IMR-90 (cell line): ENCODE data around the gene MAT1A. TPM values are rescaled to one million over a fixed set of nuclear protein-coding genes. Genes with fewer than 3 reads are reported as not detected.

Experiments
- ATAC-seq: fragments of 200-7000 bp; cut with Tn5 transposase; 2 replicates; pipeline ENCODE4 v1.9.1; 2020; ENCODE audit warnings: low read depth, mild to moderate bottlenecking, moderate library complexity
- BruUV-seq: library from RNA; stranded (reverse); fragments of 400-500 nt; replicated peaks from 2 replicates; lab custom pipeline; 2021; lab: Mats Ljungman, UMichigan
- CTCF ChIA-PET: fragments of 300-600 bp; formaldehyde crosslinking; extraction: SDS; loops from one replicate; lab custom pipeline; 2021; ENCODE audit warnings: antibody characterized with exemption; lab: Yijun Ruan, JAX
- POLR2A ChIA-PET: fragments of 300-600 bp; sonication (Branson Sonifier 250); formaldehyde crosslinking; loops from one replicate; lab custom pipeline; 2022; ENCODE audit warnings: antibody characterized with exemption; ENCODE audit not compliant: unreplicated experiment; lab: Charles Lee
- DNase-seq: peaks from one replicate; pipeline ENCODE4 v3.0.0; 2013
- H2AFZ ChIP-seq: replicated peaks from 2 replicates; pipeline ENCODE3; 2013; ENCODE audit warnings: low read length, mild to moderate bottlenecking; ENCODE audit not compliant: poor library complexity
- H2AK5ac ChIP-seq: 2 replicates; pipeline ENCODE4 v1.6.1; 2013; ENCODE audit warnings: low read depth, low read length, inconsistent platforms
- H2AK9ac ChIP-seq: replicated peaks from 2 replicates; pipeline ENCODE3; 2013; ENCODE audit warnings: mild to moderate bottlenecking, low read depth, low read length, moderate library complexity; ENCODE audit not compliant: poor library complexity
- H2BK120ac ChIP-seq: 2 replicates; pipeline ENCODE4 v1.6.1; 2013; ENCODE audit warnings: low read depth, low read length, inconsistent platforms
- H2BK15ac ChIP-seq: 3 replicates; pipeline ENCODE4 v1.6.1; 2013; ENCODE audit warnings: low read depth, low read length, inconsistent platforms
- H2BK20ac ChIP-seq: 2 replicates; pipeline ENCODE4 v1.6.1; 2013; ENCODE audit warnings: low read depth, mild to moderate bottlenecking, inconsistent platforms, low read length, moderate library complexity
- H2BK5ac ChIP-seq: 2 replicates; pipeline ENCODE4 v1.6.1; 2013; ENCODE audit warnings: mild to moderate bottlenecking, low read depth, low read length, inconsistent platforms; ENCODE audit not compliant: poor library complexity, severe bottlenecking
- H3K14ac ChIP-seq: replicated peaks from 2 replicates; pipeline ENCODE4 v1.6.1; 2013; ENCODE audit warnings: low read depth, low read length, inconsistent platforms
- H3K18ac ChIP-seq: 2 replicates; pipeline ENCODE4 v1.6.1; 2013; ENCODE audit warnings: low read depth, low read length, control low read depth
- H3K23ac ChIP-seq: 2 replicates; pipeline ENCODE4 v1.6.1; 2013; ENCODE audit warnings: low read depth, low read length, inconsistent platforms
- H3K27ac ChIP-seq: 2 replicates; pipeline ENCODE4 v1.5.1; 2013; ENCODE audit warnings: mild to moderate bottlenecking, control low read depth, low read length; ENCODE audit not compliant: insufficient read depth
- H3K27me3 ChIP-seq: 2 replicates; pipeline ENCODE4 v1.6.1; 2013; ENCODE audit warnings: low read length; ENCODE audit not compliant: control insufficient read depth, insufficient read depth
- H3K36me3 ChIP-seq: 2 replicates; pipeline ENCODE4 v1.6.1; 2013; ENCODE audit warnings: low read length, mixed read lengths; ENCODE audit not compliant: control insufficient read depth, insufficient read depth
- H3K4ac ChIP-seq: 2 replicates; pipeline ENCODE4 v1.6.1; 2013; ENCODE audit warnings: low read depth, low read length, inconsistent platforms
- H3K4me1 ChIP-seq: 2 replicates; pipeline ENCODE4 v1.6.1; 2013; ENCODE audit warnings: low read length, mixed read lengths; ENCODE audit not compliant: control insufficient read depth, insufficient read depth
- H3K4me2 ChIP-seq: 2 replicates; pipeline ENCODE4 v1.6.1; 2013; ENCODE audit warnings: low read depth, mild to moderate bottlenecking, control low read depth, low read length, moderate library complexity
- H3K4me3 ChIP-seq: 2 replicates; pipeline ENCODE4 v1.5.1; 2013; ENCODE audit warnings: low read depth, mild to moderate bottlenecking, control low read depth, low read length, moderate library complexity; ENCODE audit not compliant: insufficient read depth
- H3K56ac ChIP-seq: 2 replicates; pipeline ENCODE4 v1.6.1; 2013; ENCODE audit warnings: low read length, inconsistent platforms; ENCODE audit not compliant: insufficient read depth; ENCODE audit errors: extremely low read depth
- H3K79me1 ChIP-seq, 2 experiments: 2 replicates each; pipeline ENCODE4 v1.6.1; 2013; ENCODE audit warnings: low read length in 2 of 2, inconsistent platforms in 1 of 2, low read depth in 1 of 2
- H3K9ac ChIP-seq: 2 replicates; pipeline ENCODE4 v1.6.1; 2013; ENCODE audit warnings: low read depth, low read length, control low read depth
- H3K9me1 ChIP-seq: 2 replicates; pipeline ENCODE4 v1.6.1; 2013; ENCODE audit warnings: low read length, inconsistent platforms; ENCODE audit not compliant: insufficient read depth
- H3K9me3 ChIP-seq: 2 replicates; pipeline ENCODE4 v1.6.1; 2013; ENCODE audit warnings: low read length; ENCODE audit not compliant: control insufficient read depth, insufficient read depth
- H4K20me1 ChIP-seq: 2 replicates; pipeline ENCODE4 v1.6.1; 2013; ENCODE audit warnings: low read length, inconsistent platforms; ENCODE audit not compliant: insufficient read depth
- H4K5ac ChIP-seq: 2 replicates; pipeline ENCODE4 v1.6.1; 2013; ENCODE audit warnings: mild to moderate bottlenecking, low read depth, low read length, control low read depth
- H4K8ac ChIP-seq, 2 experiments: 2 replicates each; pipeline ENCODE4 v1.6.1; 2013; ENCODE audit warnings: low read depth in 2 of 2, low read length in 2 of 2, control low read depth in 1 of 2, inconsistent platforms in 1 of 2
- H4K91ac ChIP-seq: 2 replicates; pipeline ENCODE4 v1.6.1; 2013; ENCODE audit warnings: low read depth, low read length, inconsistent platforms; ENCODE audit not compliant: insufficient read depth
- BHLHE40 ChIP-seq: fragments of 150-350 bp; IDR thresholded peaks from 2 replicates; pipeline ENCODE4 v1.6.1; 2016; ENCODE audit warnings: mild to moderate bottlenecking, low read depth, low read length
- CEBPB ChIP-seq: IDR thresholded peaks from 2 replicates; pipeline ENCODE4 v1.6.1; 2012; ENCODE audit warnings: low read depth, low read length, improper control_type of control experiment
- CHD1 ChIP-seq: IDR thresholded peaks from 2 replicates; pipeline ENCODE4 v1.6.1; 2012; ENCODE audit warnings: low read depth, low read length, improper control_type of control experiment
- CTCF ChIP-seq: conservative IDR thresholded peaks from 2 replicates; pipeline ENCODE4 v1.5.1; 2012; ENCODE audit warnings: mild to moderate bottlenecking, low read depth, low read length, improper control_type of control experiment
- ELK1 ChIP-seq: fragments of 150-350 bp; IDR thresholded peaks from 2 replicates; pipeline ENCODE4 v1.6.1; 2016; ENCODE audit warnings: low read depth, mild to moderate bottlenecking, low read length, moderate library complexity, borderline replicate concordance
- FOS ChIP-seq: fragments of 150-350 bp; IDR thresholded peaks from 2 replicates; pipeline ENCODE4 v1.6.1; 2016; ENCODE audit warnings: low read depth, low read length
- MAFK ChIP-seq: IDR thresholded peaks from 2 replicates; pipeline ENCODE4 v1.6.1; 2012; ENCODE audit warnings: low read depth, low read length, improper control_type of control experiment
- MAZ ChIP-seq: IDR thresholded peaks from 2 replicates; pipeline ENCODE4 v1.6.1; 2012; ENCODE audit warnings: low read depth, mild to moderate bottlenecking, low read length, improper control_type of control experiment, moderate library complexity, borderline replicate concordance
- MXI1 ChIP-seq: IDR thresholded peaks from 2 replicates; pipeline ENCODE4 v1.6.1; 2012; ENCODE audit warnings: low read depth, mild to moderate bottlenecking, low read length, moderate library complexity, borderline replicate concordance
- NFE2L2 ChIP-seq: fragments of 150-350 bp; IDR thresholded peaks from 2 replicates; pipeline ENCODE4 v1.6.1; 2016; ENCODE audit warnings: low read depth, mild to moderate bottlenecking, low read length
- POLR2A ChIP-seq: IDR thresholded peaks from 2 replicates; pipeline ENCODE4 v1.6.1; 2012; ENCODE audit warnings: mild to moderate bottlenecking, low read depth, low read length
- RCOR1 ChIP-seq: IDR thresholded peaks from 2 replicates; pipeline ENCODE4 v1.6.1; 2012; ENCODE audit warnings: mild to moderate bottlenecking, low read length, improper control_type of control experiment; ENCODE audit not compliant: insufficient replicate concordance
- RFX5 ChIP-seq: IDR thresholded peaks from 2 replicates; pipeline ENCODE4 v1.8.0; 2012; ENCODE audit warnings: low read depth, mild to moderate bottlenecking, low read length, moderate library complexity
- SMC3 ChIP-seq: fragments of 150-350 bp; IDR thresholded peaks from 2 replicates; pipeline ENCODE4 v1.6.1; 2016; ENCODE audit warnings: low read depth, mild to moderate bottlenecking, antibody characterized with exemption, low read length, moderate library complexity
- USF2 ChIP-seq: fragments of 150-350 bp; IDR thresholded peaks from 2 replicates; pipeline ENCODE4 v1.6.1; 2017; ENCODE audit warnings: mild to moderate bottlenecking, antibody characterized with exemption, low read length, low read depth
- WGBS, 2 experiments: methylation state at CpG; one replicate each; pipeline versions ENCODE4 v1.1.5 to v1.1.7; 2013; ENCODE audit warnings: missing lambda C conversion rate in 2 of 2; ENCODE audit not compliant: insufficient read length in 1 of 2; ENCODE audit errors: extremely low coverage in 2 of 2; 5-methylcytosine and 5-hydroxymethylcytosine counted together
- dilution Hi-C: fragments of 300-500 bp; cut with HindIII; formaldehyde crosslinking; loops from one replicate; pipeline ENCODE4 v1.14.3; 2018; ENCODE audit warnings: low sequenced_read_pairs; ENCODE audit not compliant: unreplicated experiment
- in situ Hi-C: fragments of 300-500 bp; cut with MboI; formaldehyde crosslinking; loops from 3 replicates; pipeline ENCODE4 v1.14.3; 2019; ENCODE audit warnings: low sequenced_read_pairs, inconsistent platforms, mixed read lengths
- intact Hi-C: fragments of 100-400 bp; cut with micrococcal nuclease; formaldehyde crosslinking; loops from 2 replicates; pipeline ENCODE4 v1.10.0; 2022
- polyA plus RNA-seq, 3 experiments: library from polyadenylated mRNA; depleted of rRNA; stranded (reverse); fragments of >200 nt; gene quantifications; 2 replicates each; pipeline ENCODE4 v1.2.3, GENCODE V29; 2012; ENCODE audit warnings: low replicate concordance in 1 of 3
- total RNA-seq: library from RNA; depleted of rRNA; stranded (reverse); fragments of >200 nt; gene quantifications from 2 replicates; pipeline ENCODE4 v1.2.3, GENCODE V29; 2012

The MAT1A gene
- total and polyA plus RNA-seq, 2 of the 4 experiments (the other 2 are of a cell fraction), result not detected

- CTCF ChIA-PET, result interaction anchor here (0.6 kb wide), 1 partner anchor 111 kb away, joined by 3 read pairs; no protein-coding TSS in a partner anchor
- H2AK5ac ChIP-seq, result no peak overlapping the region
- TF ChIP-seq ELK1 (no peak), CHD1 (no peak), POLR2A (no peak), BHLHE40 (no peak), MAZ (no peak), FOS (no peak), CTCF (no peak), USF2 (no peak), CEBPB (no peak), NFE2L2 (no peak), RFX5 (no peak), SMC3 (no peak), MAFK (no peak), RCOR1 (no peak), MXI1 (no peak)
Measured at GRCh38 chr10:80265740-80266512, 23.5 kb downstream of the MAT1A start.

More at GRCh38 chr10:80265740-80266512, 23.5 kb downstream of the MAT1A start:
- Histone ChIP-seq H3K27me3 (peaks cover 19% of the 10 kb centered on the region), H4K91ac (no peak overlapping the region), H2AFZ (peak overlapping the region; percentile 28), H3K9me3 (no peaks in the 10 kb centered on the region), H3K9ac (no peak overlapping the region), H3K18ac (no peak overlapping the region), H3K56ac (no peak overlapping the region), H3K4me2 (no peak overlapping the region), H2BK120ac (no peak overlapping the region), H3K14ac (no peak overlapping the region), H3K36me3 (no peaks in the 10 kb centered on the region), H3K23ac (no peak overlapping the region), H3K27ac (no peak overlapping the region), H2BK5ac (no peak overlapping the region), H3K4me3 (no peak overlapping the region), H3K79me1 (no peaks in the 10 kb centered on the region), H3K9me1 (no peaks in the 10 kb centered on the region), H4K8ac (no peak overlapping the region), H3K4me1 (no peaks in the 10 kb centered on the region), H4K20me1 (no peaks in the 10 kb centered on the region), H2AK9ac (no peak overlapping the region), H4K5ac (no peak overlapping the region), H2BK15ac (no peak overlapping the region), H2BK20ac (no peak overlapping the region), H3K4ac (no peak overlapping the region)
- WGBS, 2 experiments, result 33% methylated on average over 1 of the region's 15 CpGs; no CpG with 5 or more reads in 1 of the 2 experiments
- in situ Hi-C loops (loop anchor here (10.0 to 25.0 kb wide), 2 partner anchors 331 to 704 kb away; partner anchors contain the start of gene SFTPA2), intact Hi-C loops (no loop called here), dilution Hi-C loops (no loop called here)
- BruUV-seq, result no TSS peak
- ATAC-seq (peak; percentile 37; the same call in 1 of the 2 replicates), DNase-seq (no peak)
- POLR2A ChIA-PET, result no interaction called here
